ENCODE results near the gene SNX33.
"Not testable (repeated sequence)": the region's sequence is repeated elsewhere in the genome, so short reads cannot be mapped to it uniquely, and the experiment has no call there.

The SNX33 gene

GRCh38 chr15:75701071-75702003 lies 53.6 kb downstream of the SNX33 start:
- not testable (repeated sequence) for DNase-seq

GRCh38 chr15:75702436-75702835 lies 54.7 kb downstream of the SNX33 start:
- no peak for DNase-seq

GRCh38 chr15:75703440-75704262 lies 55.9 kb downstream of the SNX33 start:
- DNase-seq: not testable (repeated sequence)

GRCh38 chr15:75704263-75704615 lies 56.5 kb downstream of the SNX33 start:
- DNase-seq: no peak

- no peak for DNase-seq
Measured at GRCh38 chr15:75704618-75705017, 56.9 kb downstream of the SNX33 start.

- not testable (repeated sequence) for DNase-seq
Measured at GRCh38 chr15:75705375-75705774, 57.7 kb downstream of the SNX33 start.

- DNase-seq: no peak
Measured at GRCh38 chr15:75705854-75706681, 58.4 kb downstream of the SNX33 start.

- DNase-seq: no peak
Measured at GRCh38 chr15:75706682-75706954, 58.9 kb downstream of the SNX33 start.

- DNase-seq: not testable (repeated sequence)
Measured at GRCh38 chr15:75709458-75709857, 61.7 kb downstream of the SNX33 start.

GRCh38 chr15:75710874-75711273 lies 63.2 kb downstream of the SNX33 start:
- not testable (repeated sequence) for DNase-seq

GRCh38 chr15:75711495-75711894 lies 63.8 kb downstream of the SNX33 start:
- not testable (repeated sequence) for DNase-seq

All from stimulated activated CD4-positive, alpha-beta T cell treated with anti-CD3 and anti-CD28 coated beads, Interleukin-4, amount 100 ng/mL, for 1 hour (primary cell).